Hepatocyte (in vitro differentiated cells): ENCODE measurements around the gene PADI2. TPM values are rescaled to one million over a fixed set of nuclear protein-coding genes. Genes with fewer than 3 reads are reported as not detected.
A peak's percentile ranks its signal among the peaks of the same experiment; 100 is the strongest.

ENCODE experiments used
- DNase-seq: peaks from one replicate; pipeline ENCODE4 v3.0.0-alpha.2; 2016; ENCODE audit warnings: low spot score
- H2AFZ ChIP-seq: fragments of 200-600 bp; sonication (generic); 2 replicates; pipeline ENCODE4 v1.6.0; 2016; ENCODE audit warnings: antibody characterized with exemption, mild to moderate bottlenecking
- H3K27ac ChIP-seq: fragments of 200-600 bp; sonication (generic); 2 replicates; pipeline ENCODE4 v1.5.1; 2016; ENCODE audit warnings: mild to moderate bottlenecking
- H3K27me3 ChIP-seq: fragments of 200-600 bp; sonication (generic); 2 replicates; pipeline ENCODE4 v1.6.1; 2016
- H3K36me3 ChIP-seq: fragments of 200-600 bp; sonication (generic); replicated peaks from 2 replicates; pipeline ENCODE4 v1.5.1; 2016; ENCODE audit warnings: low read depth; ENCODE audit not compliant: insufficient read depth
- H3K4me1 ChIP-seq: fragments of 200-600 bp; sonication (generic); 2 replicates; pipeline ENCODE4 v1.5.1; 2016; ENCODE audit warnings: mild to moderate bottlenecking, moderate library complexity; ENCODE audit not compliant: insufficient read depth
- H3K4me2 ChIP-seq: fragments of 200-600 bp; sonication (generic); 2 replicates; pipeline ENCODE4 v1.6.0; 2016
- H3K4me3 ChIP-seq: fragments of 200-600 bp; sonication (generic); 2 replicates; pipeline ENCODE4 v1.5.1; 2016; ENCODE audit warnings: mild to moderate bottlenecking
- H3K79me2 ChIP-seq: fragments of 200-600 bp; sonication (generic); 2 replicates; pipeline ENCODE4 v1.6.0; 2017; ENCODE audit warnings: mild to moderate bottlenecking
- H3K9me2 ChIP-seq: fragments of 200-600 bp; sonication (generic); replicated peaks from 2 replicates; pipeline ENCODE4 v1.6.0; 2017; ENCODE audit warnings: mild to moderate bottlenecking; ENCODE audit not compliant: insufficient read depth
- H3K9me3 ChIP-seq: fragments of 200-600 bp; sonication (generic); 2 replicates; pipeline ENCODE4 v1.5.1; 2016; ENCODE audit warnings: low read depth, mild to moderate bottlenecking
- H4K20me1 ChIP-seq: fragments of 200-600 bp; sonication (generic); 2 replicates; pipeline ENCODE4 v1.6.0; 2016; ENCODE audit warnings: mild to moderate bottlenecking; ENCODE audit not compliant: insufficient read depth, poor library complexity, severe bottlenecking
- EZH2 ChIP-seq: fragments of 200-600 bp; sonication (generic); IDR thresholded peaks from 2 replicates; pipeline ENCODE4 v1.6.1; 2016; ENCODE audit warnings: antibody characterized with exemption, mild to moderate bottlenecking, borderline replicate concordance
- EZH2phosphoT487 ChIP-seq: fragments of 200-600 bp; sonication (generic); IDR thresholded peaks from one replicate; pipeline ENCODE4 v1.6.1; 2018; ENCODE audit warnings: antibody characterized with exemption, mild to moderate bottlenecking, low read depth, moderate library complexity; ENCODE audit not compliant: unreplicated experiment, severe bottlenecking
- WGBS: methylation state at CpG from one replicate; pipeline ENCODE4 v1.1.6; 2016; ENCODE audit warnings: low lambda C conversion rate; ENCODE audit errors: missing lambda C conversion rate; 5-methylcytosine and 5-hydroxymethylcytosine counted together
- polyA plus RNA-seq: library from polyadenylated mRNA; unstranded; fragments of >200 nt; fragmentation: Nextera tagmentation; extraction: Ambion mirVana; gene quantifications from 2 replicates; pipeline ENCODE4 v1.2.1, GENCODE V29; 2016
- total RNA-seq: library from RNA; depleted of rRNA; stranded (reverse); fragments of >200 nt; gene quantifications from 2 replicates; pipeline ENCODE4 v1.2.3, GENCODE V29; 2014
- TF ChIP-seq, protein P1 (sequence below): fragments of 200-600 bp; sonication (generic); IDR thresholded peaks from 2 replicates; pipeline ENCODE4 v1.5.1; 2016; ENCODE audit warnings: antibody characterized with exemption, mild to moderate bottlenecking; ENCODE audit not compliant: poor library complexity

Gene PADI2
- total and polyA plus RNA-seq, 2 experiments from 2014 or later = 10.6 to 11.3 TPM

DNA sequence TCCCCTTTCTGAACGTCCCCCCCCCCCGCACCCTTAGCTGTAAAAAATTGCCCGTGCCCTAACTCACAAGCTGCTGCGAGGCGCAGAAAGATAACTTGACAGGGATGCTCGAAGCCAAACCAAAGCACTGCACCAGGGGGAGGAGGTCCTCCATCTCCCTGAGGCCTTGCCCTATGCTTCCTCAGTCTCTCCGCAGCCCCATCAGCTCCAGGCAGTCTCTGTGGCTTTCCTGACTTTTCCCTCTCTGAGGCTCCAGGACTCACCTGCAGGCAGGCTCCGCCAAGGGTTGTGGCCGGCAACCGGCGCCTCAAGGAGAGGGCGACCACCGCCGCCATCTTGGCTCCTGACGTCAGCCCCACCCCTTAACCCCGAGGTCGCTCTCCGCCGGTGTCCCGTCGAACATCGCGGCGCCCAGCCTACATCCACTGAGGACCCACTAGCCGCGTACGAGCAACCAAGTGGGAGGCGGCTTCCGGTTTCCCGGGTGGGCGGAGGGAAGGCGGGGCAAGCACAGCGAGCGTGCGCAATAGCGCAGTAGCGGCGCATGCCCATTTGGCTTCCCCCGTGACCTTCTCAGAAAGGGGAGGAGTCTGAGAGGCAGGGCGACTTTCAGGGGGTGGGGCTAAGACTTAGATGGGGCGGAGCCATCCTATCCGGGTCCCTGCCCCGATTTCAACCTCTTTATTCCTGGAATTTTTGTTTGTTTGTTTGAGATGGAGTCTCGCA, 65.4 kb downstream of the PADI2 start, which contains the start of gene SDHB:
SDHB (minus strand) TSS at position 348 of the 726 bp plus-strand sequence; CDS start at position 335, 13 bp downstream.
- H3K4me3 ChIP-seq = peak within 1 kb of the TSS; percentile 68
- no peaks in the 10 kb centered on the region for H3K9me2 ChIP-seq
- TF ChIP-seq, protein P1, sequence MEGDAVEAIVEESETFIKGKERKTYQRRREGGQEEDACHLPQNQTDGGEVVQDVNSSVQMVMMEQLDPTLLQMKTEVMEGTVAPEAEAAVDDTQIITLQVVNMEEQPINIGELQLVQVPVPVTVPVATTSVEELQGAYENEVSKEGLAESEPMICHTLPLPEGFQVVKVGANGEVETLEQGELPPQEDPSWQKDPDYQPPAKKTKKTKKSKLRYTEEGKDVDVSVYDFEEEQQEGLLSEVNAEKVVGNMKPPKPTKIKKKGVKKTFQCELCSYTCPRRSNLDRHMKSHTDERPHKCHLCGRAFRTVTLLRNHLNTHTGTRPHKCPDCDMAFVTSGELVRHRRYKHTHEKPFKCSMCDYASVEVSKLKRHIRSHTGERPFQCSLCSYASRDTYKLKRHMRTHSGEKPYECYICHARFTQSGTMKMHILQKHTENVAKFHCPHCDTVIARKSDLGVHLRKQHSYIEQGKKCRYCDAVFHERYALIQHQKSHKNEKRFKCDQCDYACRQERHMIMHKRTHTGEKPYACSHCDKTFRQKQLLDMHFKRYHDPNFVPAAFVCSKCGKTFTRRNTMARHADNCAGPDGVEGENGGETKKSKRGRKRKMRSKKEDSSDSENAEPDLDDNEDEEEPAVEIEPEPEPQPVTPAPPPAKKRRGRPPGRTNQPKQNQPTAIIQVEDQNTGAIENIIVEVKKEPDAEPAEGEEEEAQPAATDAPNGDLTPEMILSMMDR = no peak
- TF ChIP-seq EZH2phosphoT487 (no peak), EZH2 (no peak)

GRCh38 chr1:17053086-17053684, 66.1 kb downstream of the PADI2 start:
- H3K27ac ChIP-seq = peak overlapping the region; percentile 83
- peaks cover 53% of the 10 kb centered on the region for H3K79me2 ChIP-seq
- no peaks in the 10 kb centered on the region for H3K27me3 ChIP-seq
- H3K9me3 ChIP-seq = no peaks in the 10 kb centered on the region
- no peak for TF ChIP-seq EZH2phosphoT487
- no peaks in the 10 kb centered on the region for H3K9me2 ChIP-seq
- peaks cover 9% of the 10 kb centered on the region for H3K4me1 ChIP-seq
- H3K4me2 ChIP-seq = peak overlapping the region; percentile 89
- peak overlapping the region; percentile 41 for H2AFZ ChIP-seq
- peak overlapping the region; percentile 68 for H3K4me3 ChIP-seq
- no peaks in the 10 kb centered on the region for H4K20me1 ChIP-seq
- WGBS = 9% methylated on average over 12 of the region's 12 CpGs
- DNase-seq = peak; percentile 33
- H3K36me3 ChIP-seq = no peaks in the 10 kb centered on the region

More for the DNA sequence above, 65.4 kb downstream of the PADI2 start, which contains the start of gene SDHB:
- Histone ChIP-seq H3K27ac (peak within 1 kb of the TSS; percentile 83), H2AFZ (peak within 1 kb of the TSS; percentile 58), H3K4me2 (peak within 1 kb of the TSS; percentile 89), H4K20me1 (no peaks in the 10 kb centered on the region), H3K4me1 (peaks cover 9% of the 10 kb centered on the region), H3K27me3 (no peaks in the 10 kb centered on the region), H3K9me3 (no peaks in the 10 kb centered on the region), H3K36me3 (no peaks in the 10 kb centered on the region), H3K79me2 (peaks cover 46% of the 10 kb centered on the region)
- peak; percentile 99 for DNase-seq
- under 1% methylated on average over 44 of the region's 44 CpGs for WGBS

DNA sequence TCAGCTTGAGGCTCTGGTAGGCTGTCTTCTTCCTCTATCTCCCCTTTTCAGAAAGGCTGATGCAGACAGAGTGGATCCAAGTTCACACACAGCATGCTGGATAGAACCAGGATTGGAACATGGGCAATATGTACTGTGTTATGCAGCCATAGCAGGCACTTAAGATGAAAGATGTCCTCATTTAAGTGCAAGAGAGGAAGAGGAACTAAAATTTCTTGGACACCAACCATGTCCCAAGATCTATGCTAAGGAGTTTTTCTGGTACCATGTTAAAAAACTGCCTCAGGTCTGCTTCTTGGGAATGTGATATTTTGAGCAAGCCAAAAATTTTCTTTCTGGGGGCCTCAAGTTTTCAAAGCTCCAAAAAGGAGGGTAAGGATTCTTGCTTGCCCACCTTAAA, 66.6 kb downstream of the PADI2 start:
- TF ChIP-seq EZH2 = no peak
- TF ChIP-seq, protein P1 = no peak
- TF ChIP-seq EZH2phosphoT487 = no peak
- no peaks in the 10 kb centered on the region for H3K9me3 ChIP-seq
- peaks cover 58% of the 10 kb centered on the region for H3K79me2 ChIP-seq
- H4K20me1 ChIP-seq = no peaks in the 10 kb centered on the region
- H3K27me3 ChIP-seq = no peaks in the 10 kb centered on the region
- H2AFZ ChIP-seq = no peak overlapping the region
- peak overlapping the region; percentile 68 for H3K4me3 ChIP-seq
- no peak for DNase-seq
- H3K4me2 ChIP-seq = peak overlapping the region; percentile 89
- H3K9me2 ChIP-seq = no peaks in the 10 kb centered on the region
- peaks cover 9% of the 10 kb centered on the region for H3K4me1 ChIP-seq
- peak overlapping the region; percentile 83 for H3K27ac ChIP-seq
- no peaks in the 10 kb centered on the region for H3K36me3 ChIP-seq

- Histone ChIP-seq H2AFZ (no peak overlapping the region), H3K27me3 (no peaks in the 10 kb centered on the region), H3K4me2 (peak overlapping the region; percentile 89), H3K9me3 (no peaks in the 10 kb centered on the region), H3K4me1 (peaks cover 9% of the 10 kb centered on the region), H3K27ac (peak overlapping the region; percentile 45), H3K79me2 (peaks cover 63% of the 10 kb centered on the region), H3K36me3 (no peaks in the 10 kb centered on the region), H4K20me1 (peaks cover 4% of the 10 kb centered on the region), H3K9me2 (no peaks in the 10 kb centered on the region), H3K4me3 (no peak overlapping the region)
- 86% methylated on average over 1 of the region's 1 CpG for WGBS
- DNase-seq = no peak
- no peak for TF ChIP-seq EZH2phosphoT487
- TF ChIP-seq, protein P1 = no peak
- no peak for TF ChIP-seq EZH2
These were observed 67.2 kb downstream of the PADI2 start for GRCh38 chr1:17052038-17052437.
